OCI-LY7 (cell line): ENCODE data around the gene SHCBP1. TPM values are rescaled to one million over a fixed set of nuclear protein-coding genes. Genes with fewer than 3 reads are reported as not detected.

ENCODE experiments used
- BruUV-seq: library from RNA; stranded (reverse); fragments of 400-500 nt; replicated peaks from 2 replicates; lab custom pipeline; 2021; lab: Mats Ljungman, UMichigan
- CTCF ChIA-PET: fragments of 300-600 bp; sonication (Branson Sonifier 250); formaldehyde crosslinking; loops from one replicate; lab custom pipeline; 2022; ENCODE audit warnings: antibody characterized with exemption; ENCODE audit not compliant: unreplicated experiment; lab: Charles Lee
- POLR2A ChIA-PET: fragments of 300-600 bp; sonication (Branson Sonifier 250); formaldehyde crosslinking; loops from one replicate; lab custom pipeline; 2022; ENCODE audit warnings: antibody characterized with exemption; lab: Charles Lee
- DNase-seq: peaks from one replicate; pipeline ENCODE4 v3.0.0-alpha.2; 2015; ENCODE audit warnings: low spot score
- H2AFZ ChIP-seq: fragments of 200-600 bp; sonication (generic), shearing (Covaris generic); 2 replicates; pipeline ENCODE4 v1.6.1; 2014; ENCODE audit warnings: mild to moderate bottlenecking, antibody characterized with exemption, low read length, moderate library complexity
- H3K27ac ChIP-seq: fragments of 200-600 bp; sonication (generic); 2 replicates; pipeline ENCODE4 v1.5.1; 2014; ENCODE audit warnings: mixed run types, low read depth, mild to moderate bottlenecking, moderate library complexity, low read length, inconsistent platforms; ENCODE audit not compliant: poor library complexity, severe bottlenecking
- H3K36me3 ChIP-seq: fragments of 200-600 bp; sonication (generic); 2 replicates; pipeline ENCODE4 v1.6.1; 2014; ENCODE audit warnings: mild to moderate bottlenecking, antibody characterized with exemption, low read length, moderate library complexity, mixed read lengths; ENCODE audit not compliant: insufficient read depth
- H3K4me1 ChIP-seq: fragments of 200-600 bp; sonication (generic); 2 replicates; pipeline ENCODE4 v1.5.1; 2014; ENCODE audit warnings: mild to moderate bottlenecking, low read length; ENCODE audit not compliant: insufficient read depth, poor library complexity, severe bottlenecking
- H3K4me2 ChIP-seq: fragments of 200-600 bp; sonication (generic); 2 replicates; pipeline ENCODE4 v1.6.1; 2014; ENCODE audit warnings: mild to moderate bottlenecking, low read length
- H3K4me3 ChIP-seq: fragments of 200-600 bp; sonication (generic); 2 replicates; pipeline ENCODE4 v1.5.1; 2014; ENCODE audit warnings: mild to moderate bottlenecking, low read depth, low read length; ENCODE audit not compliant: poor library complexity, severe bottlenecking
- H3K79me2 ChIP-seq: fragments of 200-600 bp; sonication (generic); 2 replicates; pipeline ENCODE4 v1.6.1; 2016; ENCODE audit warnings: low read depth, mild to moderate bottlenecking, low read length, moderate library complexity, mixed read lengths; ENCODE audit not compliant: insufficient read depth
- H3K9me2 ChIP-seq: fragments of 200-600 bp; sonication (generic); 2 replicates; pipeline ENCODE4 v1.6.1; 2016; ENCODE audit warnings: mild to moderate bottlenecking, low read length, mixed read lengths; ENCODE audit not compliant: insufficient read depth
- H3K9me3 ChIP-seq: fragments of 200-600 bp; sonication (generic); 2 replicates; pipeline ENCODE4 v1.6.1; 2014; ENCODE audit warnings: mild to moderate bottlenecking, mixed run types, low read length, mixed read lengths
- H4K20me1 ChIP-seq: fragments of 200-600 bp; sonication (generic); 2 replicates; pipeline ENCODE4 v1.6.1; 2014; ENCODE audit warnings: mild to moderate bottlenecking, antibody characterized with exemption, low read length, moderate library complexity, mixed read lengths; ENCODE audit not compliant: insufficient read depth
- EZH2phosphoT487 ChIP-seq: fragments of 200-600 bp; sonication (generic); IDR thresholded peaks from 2 replicates; pipeline ENCODE4 v1.6.1; 2018; ENCODE audit warnings: low read depth, borderline replicate concordance, mild to moderate bottlenecking, mixed run types, antibody characterized with exemption, low read length, moderate library complexity, mixed read lengths
- intact Hi-C: fragments of 100-400 bp; cut with micrococcal nuclease; formaldehyde crosslinking; loops from one replicate; pipeline ENCODE4 v1.10.0; 2022; ENCODE audit not compliant: unreplicated experiment
- total RNA-seq, 2 experiments: library from RNA; depleted of rRNA in 1 of 2; stranded (reverse); fragments of >200 nt in 1 of 2; shearing (Covaris generic) in 1 of 2; gene quantifications; 2 replicates each; pipeline ENCODE4 v1.2.3, GENCODE V29; 2014 to 2022
- TF ChIP-seq, protein P1 (sequence below): fragments of 200-600 bp; sonication (generic); conservative IDR thresholded peaks from 2 replicates; pipeline ENCODE4 v1.5.1; 2014; ENCODE audit warnings: mild to moderate bottlenecking, antibody characterized with exemption, low read length, moderate library complexity, mixed read lengths

Gene SHCBP1
- total RNA-seq, 2 experiments from 2014 or later, result 32.6 to 49.5 TPM

DNA sequence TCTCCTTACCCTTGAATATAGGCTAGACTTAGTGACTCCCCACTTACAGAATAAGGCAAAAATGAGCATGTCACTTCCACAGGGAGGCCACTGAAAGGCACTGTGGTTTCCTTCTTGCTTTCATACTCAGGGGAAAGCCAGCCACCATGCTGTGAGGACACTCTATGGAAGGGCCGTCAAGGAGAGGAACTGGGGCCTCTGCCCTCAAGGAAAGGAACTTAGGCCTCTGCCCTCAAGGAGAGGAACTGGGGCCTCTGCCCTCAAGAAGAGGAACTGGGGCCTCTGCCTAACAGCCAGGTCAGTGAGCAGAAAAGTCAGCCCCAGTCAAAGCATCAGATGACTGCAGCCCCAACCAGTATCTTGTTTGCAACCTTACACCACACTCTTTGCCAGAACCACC, 37.7 kb upstream of the SHCBP1 start:
- peaks cover 65% of the 10 kb centered on the region for H3K36me3 ChIP-seq
- peak; percentile 56 for DNase-seq
- ChIA-PET POLR2A (no interaction called here), CTCF (no interaction called here)
- no peak overlapping the region for H3K27ac ChIP-seq
- H3K4me3 ChIP-seq, result no peak overlapping the region
- TF ChIP-seq, protein P1, sequence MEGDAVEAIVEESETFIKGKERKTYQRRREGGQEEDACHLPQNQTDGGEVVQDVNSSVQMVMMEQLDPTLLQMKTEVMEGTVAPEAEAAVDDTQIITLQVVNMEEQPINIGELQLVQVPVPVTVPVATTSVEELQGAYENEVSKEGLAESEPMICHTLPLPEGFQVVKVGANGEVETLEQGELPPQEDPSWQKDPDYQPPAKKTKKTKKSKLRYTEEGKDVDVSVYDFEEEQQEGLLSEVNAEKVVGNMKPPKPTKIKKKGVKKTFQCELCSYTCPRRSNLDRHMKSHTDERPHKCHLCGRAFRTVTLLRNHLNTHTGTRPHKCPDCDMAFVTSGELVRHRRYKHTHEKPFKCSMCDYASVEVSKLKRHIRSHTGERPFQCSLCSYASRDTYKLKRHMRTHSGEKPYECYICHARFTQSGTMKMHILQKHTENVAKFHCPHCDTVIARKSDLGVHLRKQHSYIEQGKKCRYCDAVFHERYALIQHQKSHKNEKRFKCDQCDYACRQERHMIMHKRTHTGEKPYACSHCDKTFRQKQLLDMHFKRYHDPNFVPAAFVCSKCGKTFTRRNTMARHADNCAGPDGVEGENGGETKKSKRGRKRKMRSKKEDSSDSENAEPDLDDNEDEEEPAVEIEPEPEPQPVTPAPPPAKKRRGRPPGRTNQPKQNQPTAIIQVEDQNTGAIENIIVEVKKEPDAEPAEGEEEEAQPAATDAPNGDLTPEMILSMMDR, result no peak
- no peak for TF ChIP-seq EZH2phosphoT487
- intact Hi-C loops, result no loop called here
- no TSS peak for BruUV-seq
- H3K9me2 ChIP-seq, result no peaks in the 10 kb centered on the region
- H4K20me1 ChIP-seq, result no peaks in the 10 kb centered on the region
- no peak overlapping the region for H2AFZ ChIP-seq
- no peaks in the 10 kb centered on the region for H3K79me2 ChIP-seq
- no peaks in the 10 kb centered on the region for H3K9me3 ChIP-seq
- H3K4me1 ChIP-seq, result peaks cover 13% of the 10 kb centered on the region
- 0 out of 2 replicates have a peak overlapping the region, but pooled peaks have one; percentile 11 for H3K4me2 ChIP-seq

DNA sequence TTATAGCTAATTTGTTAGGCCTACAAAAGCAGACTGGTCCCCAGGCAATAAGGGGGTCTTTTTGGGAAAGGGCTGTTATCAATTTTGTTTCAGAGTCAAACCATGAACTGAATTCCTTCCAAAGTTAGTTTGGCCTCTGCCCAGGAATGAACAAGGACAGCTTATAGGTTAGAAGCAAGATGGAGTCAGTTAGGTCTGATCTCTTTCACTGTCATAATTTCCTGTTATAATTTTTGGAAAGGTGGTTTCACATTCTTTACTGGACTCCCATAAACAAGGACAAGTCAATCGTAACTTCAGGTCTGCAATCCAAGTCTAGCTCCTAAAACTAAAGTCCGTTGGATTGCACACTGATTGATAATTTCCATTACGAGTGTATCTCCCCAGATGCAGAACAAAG, 30.1 kb upstream of the SHCBP1 start:
- H2AFZ ChIP-seq, result no peak overlapping the region
- no TSS peak for BruUV-seq

DNA sequence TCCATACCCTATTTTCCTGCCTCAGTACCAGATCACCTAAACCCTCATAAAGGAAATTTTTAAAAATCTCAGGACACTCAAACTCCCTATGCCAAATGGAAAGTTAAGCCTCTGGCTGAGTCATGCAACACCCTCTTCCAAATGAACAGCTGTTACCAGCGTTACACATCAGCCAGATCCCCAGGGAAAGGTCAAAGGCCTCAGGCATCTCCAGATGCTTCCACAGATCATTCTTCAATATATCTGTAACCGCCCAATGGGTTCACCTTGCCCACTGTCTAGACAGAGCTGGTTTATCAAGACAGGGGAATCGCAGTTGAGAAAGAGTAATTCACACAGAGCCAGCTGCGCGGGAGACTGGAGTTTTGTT, 29.1 kb upstream of the SHCBP1 start:
- ChIA-PET POLR2A (no interaction called here), CTCF (no interaction called here)
- no peaks in the 10 kb centered on the region for H3K36me3 ChIP-seq
- H2AFZ ChIP-seq, result no peak overlapping the region
- H4K20me1 ChIP-seq, result no peaks in the 10 kb centered on the region
- H3K27ac ChIP-seq, result no peak overlapping the region
- no peaks in the 10 kb centered on the region for H3K4me1 ChIP-seq
- H3K9me2 ChIP-seq, result no peaks in the 10 kb centered on the region
- H3K79me2 ChIP-seq, result no peaks in the 10 kb centered on the region
- H3K4me2 ChIP-seq, result no peak overlapping the region
- TF ChIP-seq, protein P1, result no peak
- DNase-seq, result no peak
- H3K4me3 ChIP-seq, result no peak overlapping the region
- no peaks in the 10 kb centered on the region for H3K9me3 ChIP-seq
- intact Hi-C loops, result no loop called here
- no TSS peak for BruUV-seq

More for the DNA sequence above, 30.1 kb upstream of the SHCBP1 start:
- H3K27ac ChIP-seq, result no peak overlapping the region
- POLR2A ChIA-PET, result no interaction called here
- no peaks in the 10 kb centered on the region for H3K36me3 ChIP-seq
- H3K4me3 ChIP-seq, result no peak overlapping the region
- no peaks in the 10 kb centered on the region for H3K9me3 ChIP-seq
- no peaks in the 10 kb centered on the region for H3K79me2 ChIP-seq
- no peaks in the 10 kb centered on the region for H3K4me1 ChIP-seq
- TF ChIP-seq EZH2phosphoT487, result no peak
- TF ChIP-seq, protein P1, result no peak
- intact Hi-C loops, result no loop called here
- no peak overlapping the region for H3K4me2 ChIP-seq
- no peaks in the 10 kb centered on the region for H3K9me2 ChIP-seq
- H4K20me1 ChIP-seq, result no peaks in the 10 kb centered on the region
- CTCF ChIA-PET, result no interaction called here
- DNase-seq, result no peak
